IPS-NIHi7 (cell line): ENCODE results near the gene SFXN5.
A peak's percentile ranks its signal among the peaks of the same experiment; 100 is the strongest.
"Not testable (repeated sequence)": the region's sequence is repeated elsewhere in the genome, so short reads cannot be mapped to it uniquely, and the experiment has no call there.

Experiments
- DNase-seq: peaks from one replicate; pipeline ENCODE4 v3.0.0; 2012; ENCODE audit warnings: mixed read lengths; ENCODE audit errors: extremely low spot score

The SFXN5 gene

GRCh38 chr2:73101626-73102256 is 30.2 kb upstream of the SFXN5 start:
- DNase-seq = no peak

DNA sequence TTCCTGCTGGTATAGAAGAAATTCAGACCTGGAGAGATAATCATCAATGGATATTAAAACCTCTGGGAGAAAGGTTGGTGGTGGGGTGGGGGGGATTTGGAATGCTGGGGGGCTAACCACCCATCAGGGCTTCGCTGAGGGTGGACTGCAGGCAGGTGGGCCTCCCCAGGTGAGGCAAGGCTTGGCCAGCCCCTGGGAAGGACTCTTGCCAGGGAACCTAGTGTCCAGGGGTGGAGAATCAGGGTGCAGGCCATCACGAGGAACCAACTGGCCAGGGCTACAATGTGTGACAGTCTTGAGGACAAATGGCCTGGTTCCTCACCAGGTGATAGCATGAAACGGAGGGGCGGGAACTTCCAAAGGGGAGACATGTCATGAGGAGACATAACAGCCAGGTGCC is 29.4 kb upstream of the SFXN5 start:
- no peak for DNase-seq

DNA sequence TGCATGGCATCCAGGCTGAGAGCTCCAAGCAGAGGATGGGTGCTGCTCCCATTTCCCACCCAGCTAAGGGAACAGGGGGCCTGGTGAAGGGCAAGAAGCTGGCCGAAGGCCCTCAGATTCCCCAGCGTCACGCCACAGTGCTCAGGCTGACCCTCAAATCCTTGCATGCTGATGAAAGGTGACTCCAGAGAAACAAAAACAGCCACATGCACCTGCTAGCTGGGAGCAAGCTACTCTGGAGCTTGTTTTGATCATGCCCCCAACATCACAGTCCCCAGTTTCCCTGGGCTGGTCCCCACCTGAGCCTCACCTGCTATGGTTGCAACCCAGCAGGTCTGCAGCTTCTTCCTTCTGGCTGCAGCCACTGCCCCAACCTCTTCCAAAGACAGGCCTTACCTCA is 28.0 kb upstream of the SFXN5 start:
- no peak for DNase-seq

DNA sequence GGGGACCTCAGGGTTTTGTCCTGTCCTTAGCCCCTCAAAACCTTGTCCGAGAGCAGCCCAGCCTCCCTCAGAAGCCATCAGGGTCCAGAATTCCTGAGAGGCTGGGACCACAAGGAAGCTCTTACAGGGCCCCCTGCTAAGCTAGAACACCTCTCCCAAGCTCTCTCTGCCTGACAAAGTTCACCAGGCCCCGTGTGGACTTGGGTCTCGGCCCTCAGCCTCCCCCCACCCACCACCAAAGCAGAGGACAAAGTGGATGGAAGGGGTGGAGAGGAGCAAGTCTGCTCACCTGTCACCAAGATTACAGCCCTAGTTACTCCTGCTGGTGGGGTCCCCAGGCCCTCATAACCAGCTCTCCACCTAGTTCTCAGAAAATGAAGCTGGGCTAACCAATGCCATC is 24.4 kb upstream of the SFXN5 start:
- DNase-seq = no peak

- DNase-seq = not testable (repeated sequence)
These were observed 22.2 kb upstream of the SFXN5 start for GRCh38 chr2:73093601-73094218.

DNA sequence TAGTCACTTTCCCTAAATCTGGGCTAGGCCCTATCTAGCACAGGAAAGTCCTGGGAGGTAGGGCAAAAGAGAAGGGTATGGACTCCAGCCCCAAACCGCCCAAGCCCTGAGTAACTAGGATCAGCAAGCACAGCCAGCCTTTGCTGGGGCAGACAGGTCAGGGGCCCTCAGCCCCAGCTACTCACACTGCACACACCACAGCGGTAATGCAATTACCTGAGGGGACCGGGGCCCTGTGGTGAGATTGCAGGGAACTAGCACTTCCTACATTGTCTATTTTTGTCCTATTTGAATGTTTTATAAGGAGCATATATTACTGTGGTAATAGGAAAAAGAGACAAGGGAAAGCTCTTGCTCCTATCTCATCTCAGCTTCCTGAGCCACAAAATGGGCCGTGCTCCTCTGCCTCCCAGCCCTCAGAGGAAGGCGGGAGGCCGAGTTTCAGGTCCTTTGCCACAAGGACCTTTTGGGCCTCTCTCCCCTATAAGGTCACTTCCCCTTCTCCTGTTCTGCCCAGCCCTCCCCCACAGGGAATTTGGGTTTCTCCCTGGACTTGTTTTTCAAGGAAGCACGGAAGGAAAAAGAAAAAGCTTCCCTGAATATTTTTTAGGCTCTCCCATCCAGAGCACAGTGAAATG is 20.8 kb upstream of the SFXN5 start:
- no peak for DNase-seq

DNA sequence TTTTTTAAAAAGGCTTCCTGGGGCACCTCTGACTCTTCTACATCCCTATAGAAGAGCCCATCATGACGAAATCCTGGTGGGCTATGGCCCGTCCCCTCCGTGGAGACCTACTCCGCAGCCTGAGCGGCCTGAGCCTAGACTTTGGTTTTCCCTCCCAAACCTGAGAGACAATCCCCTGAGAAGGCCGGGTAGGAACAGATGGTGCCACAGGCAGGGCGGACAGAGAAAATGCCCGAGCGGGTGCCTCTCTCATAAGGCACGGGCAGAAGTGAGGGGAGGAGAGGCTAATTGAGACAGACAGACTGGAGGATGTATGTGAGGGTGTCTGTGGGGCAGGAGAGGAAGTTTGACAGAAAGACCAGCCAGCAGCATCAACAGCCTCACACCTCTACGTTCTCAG is 20.2 kb upstream of the SFXN5 start:
- no peak for DNase-seq

DNA sequence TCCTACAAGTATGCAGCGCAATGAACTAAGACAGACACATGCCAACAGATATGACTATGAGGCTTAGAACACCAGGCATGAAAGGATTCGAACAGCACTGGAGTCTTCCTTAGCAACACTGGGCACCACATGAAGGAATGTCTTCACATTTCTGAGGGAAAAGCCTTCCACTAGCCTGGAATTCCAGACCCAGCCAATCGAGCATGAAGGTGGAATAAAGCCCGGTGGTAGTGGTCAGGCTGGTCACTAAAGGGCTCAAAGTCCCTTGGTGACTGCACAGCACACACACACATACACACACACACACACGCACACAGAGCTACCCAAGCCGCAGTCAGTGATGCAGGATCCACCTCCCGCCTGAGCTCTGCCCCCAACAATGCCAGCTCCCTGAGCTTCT is 19.7 kb upstream of the SFXN5 start:
- no peak for DNase-seq

GRCh38 chr2:73089270-73090030 is 17.9 kb upstream of the SFXN5 start:
- peak; percentile 58 for DNase-seq

- DNase-seq = no peak
These were observed 17.2 kb upstream of the SFXN5 start for GRCh38 chr2:73088703-73089102.

GRCh38 chr2:73088211-73088610 is 16.7 kb upstream of the SFXN5 start:
- no peak for DNase-seq

DNA sequence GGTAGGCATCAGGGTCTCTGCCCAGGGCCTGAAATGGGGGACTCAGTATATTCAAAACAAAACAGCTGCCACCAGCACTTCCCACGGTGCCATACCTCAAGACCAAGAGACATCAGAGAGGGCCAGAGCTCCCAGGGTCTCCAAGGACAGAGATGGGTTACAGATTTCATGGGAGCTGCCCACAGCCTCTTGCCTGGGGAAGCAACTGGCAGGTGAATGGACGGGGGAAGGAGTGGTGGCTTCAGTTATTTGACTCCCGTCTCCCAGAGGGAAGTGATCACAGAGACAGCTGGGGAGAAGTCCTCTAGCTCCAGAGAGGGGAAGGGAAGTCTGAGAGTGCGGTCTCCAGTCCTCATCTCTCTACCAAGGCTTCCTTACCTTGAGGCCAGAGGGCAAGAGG is 15.8 kb upstream of the SFXN5 start:
- no peak for DNase-seq

GRCh38 chr2:73085691-73086090 is 14.2 kb upstream of the SFXN5 start:
- peak; percentile 85 for DNase-seq

DNA sequence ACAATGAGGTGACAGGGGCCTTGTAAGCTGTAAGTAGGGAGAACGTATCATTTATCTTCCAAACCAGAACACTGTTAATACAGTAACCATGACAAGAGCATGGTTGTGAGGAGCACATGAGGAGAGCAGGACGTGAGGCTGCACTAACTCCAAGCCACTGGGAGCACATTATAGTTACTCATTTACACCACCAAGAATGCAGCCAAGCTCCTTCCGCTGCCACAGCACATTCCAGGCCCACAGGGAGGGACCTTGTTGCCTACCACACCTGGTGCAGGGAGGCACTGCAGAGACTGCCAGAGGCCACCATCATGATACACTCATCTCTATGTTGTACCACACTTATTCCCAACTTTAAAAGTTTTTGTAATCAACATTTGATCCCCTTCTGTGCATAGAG is 13.5 kb upstream of the SFXN5 start:
- no peak for DNase-seq

- no peak for DNase-seq
These were observed 12.6 kb upstream of the SFXN5 start for GRCh38 chr2:73083886-73084800.

GRCh38 chr2:73082523-73083410 is 11.3 kb upstream of the SFXN5 start:
- DNase-seq = no peak

GRCh38 chr2:73081181-73081671 is 9.7 kb upstream of the SFXN5 start:
- DNase-seq = peak; percentile 70

- no peak for DNase-seq
These were observed 9.0 kb upstream of the SFXN5 start for GRCh38 chr2:73080321-73081131.

GRCh38 chr2:73079636-73080035 is 8.1 kb upstream of the SFXN5 start:
- no peak for DNase-seq
